HG03097 (cell line): Measurements from ENCODE around the gene ZBTB38.
A peak's percentile ranks its signal among the peaks of the same experiment; 100 is the strongest.

ENCODE experiments used
- ATAC-seq: cut with Tn5 transposase; IDR thresholded peaks from one replicate; pipeline ENCODE4 v1.9.1; 2021; ENCODE audit not compliant: unreplicated experiment, low FRiP score

ZBTB38 gene

GRCh38 chr3:141362736-141363135 lies 5.6 kb upstream of the ZBTB38 start:
- no peak for ATAC-seq

GRCh38 chr3:141365201-141365600 lies 3.1 kb upstream of the ZBTB38 start:
- no peak for ATAC-seq

- ATAC-seq: no peak
Measured at GRCh38 chr3:141366285-141367037, 1.8 kb upstream of the ZBTB38 start.

- ATAC-seq: no peak
Measured at GRCh38 chr3:141367038-141367730, 1.1 kb upstream of the ZBTB38 start.

GRCh38 chr3:141368925-141369794 lies 856 bp downstream of the ZBTB38 start:
- no peak for ATAC-seq

GRCh38 chr3:141370065-141370533 lies 1.8 kb downstream of the ZBTB38 start:
- ATAC-seq: peak; percentile 90

- no peak for ATAC-seq
Measured at GRCh38 chr3:141371882-141372281, 3.6 kb downstream of the ZBTB38 start.

GRCh38 chr3:141372656-141373055 lies 4.4 kb downstream of the ZBTB38 start:
- no peak for ATAC-seq

- no peak for ATAC-seq
Measured at GRCh38 chr3:141373232-141373631, 4.9 kb downstream of the ZBTB38 start.

- no peak for ATAC-seq
Measured at GRCh38 chr3:141373768-141374526, 5.6 kb downstream of the ZBTB38 start.

- ATAC-seq: no peak
Measured at GRCh38 chr3:141375381-141376301, 7.3 kb downstream of the ZBTB38 start.

GRCh38 chr3:141377377-141377776 lies 9.1 kb downstream of the ZBTB38 start:
- ATAC-seq: no peak

GRCh38 chr3:141378556-141378955 lies 10.3 kb downstream of the ZBTB38 start:
- ATAC-seq: no peak

- peak; percentile 51 for ATAC-seq
Measured at GRCh38 chr3:141379250-141379966, 11.1 kb downstream of the ZBTB38 start.

- ATAC-seq: no peak
Measured at GRCh38 chr3:141380279-141380678, 12.0 kb downstream of the ZBTB38 start.

- no peak for ATAC-seq
Measured at GRCh38 chr3:141380987-141381386, 12.7 kb downstream of the ZBTB38 start.

GRCh38 chr3:141382571-141382970 lies 14.3 kb downstream of the ZBTB38 start:
- ATAC-seq: no peak

- no peak for ATAC-seq
Measured at GRCh38 chr3:141383555-141384129, 15.3 kb downstream of the ZBTB38 start.
